ENCODE measurements around the gene CBX5. TPM values are rescaled to one million over a fixed set of nuclear protein-coding genes. Genes with fewer than 3 reads are reported as not detected.

Gene CBX5
- total and polyA plus RNA-seq, 10 of the 15 experiments (the other 5 are each of a cell fraction or from before 2014, with no cell fraction given): 46.7 to 138 (median 74.6) TPM

- Histone ChIP-seq H3K4me1 (ENCODE audit: control insufficient read depth, insufficient read depth, low read length) (0 out of 2 replicates have a peak, but pooled peaks cover 3% of the 10 kb centered on the region), H3K27me3 (replicated peaks in 1 of 2; ENCODE audit: control insufficient read depth in 2 of 2, insufficient read depth in 2 of 2, low read length in 1 of 2) (peaks cover 12 to 29% of the 10 kb centered on the region in 2 experiments), H3K79me2 (ENCODE audit: control insufficient read depth, insufficient read depth, low read length) (no peaks in the 10 kb centered on the region), H2AFZ (ENCODE audit: control insufficient read depth, low read depth, low read length) (no peak overlapping the region), H3K9me3 (replicated peaks; ENCODE audit: control insufficient read depth, insufficient read depth, low read length) (no peaks in the 10 kb centered on the region), H3K4me2 (ENCODE audit: control insufficient read depth, insufficient read depth) (no peak overlapping the region), H3K4me3 (no peak overlapping the region), H3K36me3 (ENCODE audit: control insufficient read depth in 2 of 2, insufficient read depth in 2 of 2, low read length in 1 of 2) (no peaks in the 10 kb centered on the region), H4K20me1 (ENCODE audit: control insufficient read depth, insufficient read depth) (no peaks in the 10 kb centered on the region), H3K27ac (ENCODE audit: control insufficient read depth, insufficient read depth) (no peak overlapping the region), H3K9ac (ENCODE audit: control insufficient read depth, insufficient read depth, low read length) (no peak overlapping the region)
- CTCF ChIA-PET: interaction anchor here (0.9 to 2.0 kb wide), 7 partner anchors 8 to 68 kb away, joined by 3 to 7 read pairs (median 4); partner anchors contain the start of gene COPZ1
- no TSS peak for BruUV-seq (replicated peaks)
- in situ Hi-C loops (cut with MboI): no loop called here
- DNase-seq (ENCODE audit: low read depth, low spot score) (no peak), FAIRE-seq (no peak), ATAC-seq (no peak)
- TF ChIP-seq CHD4 (IDR thresholded peaks at IDR 0.05): no peak
- no peak for TF ChIP-seq HDGF (IDR thresholded peaks at IDR 0.05)
- TF ChIP-seq ETV6 (conservative IDR thresholded peaks at IDR 0.05 in 1 of 2, IDR thresholded peaks at IDR 0.05 in 1 of 2; ENCODE audit: borderline replicate concordance in 1 of 2, low read depth in 1 of 2): no peak
- TF ChIP-seq GATAD2B (conservative IDR thresholded peaks at IDR 0.05; ENCODE audit: low read depth): no peak
- TF ChIP-seq HDAC2 (IDR thresholded peaks at IDR 0.05): no peak
- TF ChIP-seq NFIC (IDR thresholded peaks at IDR 0.05; ENCODE audit: low read depth, low read length): no peak
- no peak for TF ChIP-seq E4F1 (IDR thresholded peaks at IDR 0.05; ENCODE audit: borderline replicate concordance, partially characterized antibody)
- TF ChIP-seq ZNF207 (IDR thresholded peaks at IDR 0.05; ENCODE audit: borderline replicate concordance): no peak
- TF ChIP-seq NFYB (IDR thresholded peaks at IDR 0.05; ENCODE audit: insufficient read depth, low read depth, low read length): no peak
- no peak for TF ChIP-seq CREB1 (IDR thresholded peaks at IDR 0.05; ENCODE audit: low read depth)
- no peak for TF ChIP-seq BCL11A (IDR thresholded peaks at IDR 0.05; ENCODE audit: low read depth, low read length)
- TF ChIP-seq CEBPB (IDR thresholded peaks at IDR 0.05; ENCODE audit: borderline replicate concordance in 1 of 2, low read depth in 2 of 2, low read length in 2 of 2): no peak
- SMC1A ChIA-PET (ENCODE audit: uncharacterized antibody, unreplicated experiment): interaction anchor here (0.7 to 1.5 kb wide), 3 partner anchors 24 to 280 kb away, joined by 3 to 5 read pairs (median 3); partner anchors contain the start of gene COPZ1
- POLR2A ChIA-PET: interaction anchor here (0.7 kb wide), 1 partner anchor 42 kb away, joined by 8 read pairs; no protein-coding TSS in a partner anchor
- WGBS (ENCODE audit: insufficient coverage, insufficient replicate concordance, low lambda C conversion rate, missing lambda C conversion rate): 0% methylated on average over 3 of the region's 3 CpGs
- intact Hi-C loops (cut with micrococcal nuclease; ENCODE audit: unreplicated experiment): no loop called here
- RAD21 ChIA-PET (ENCODE audit: unreplicated experiment): no interaction called here
Measured at GRCh38 chr12:54300225-54300731, 20.4 kb upstream of the CBX5 start.

Measured in GM12878 (cell line).